Measurements from ENCODE around the gene COG3.
"Not testable (repeated sequence)": the region's sequence is repeated elsewhere in the genome, so short reads cannot be mapped to it uniquely, and the experiment has no call there.

The COG3 gene

GRCh38 chr13:45464687-45465453, at the start of gene COG3:
Gene COG3 (plus strand): TSS chr13:45464939. CDS start chr13:45465037, 98 bp downstream.
- peak; percentile 98 for DNase-seq

GRCh38 chr13:45415112-45415511, 49.6 kb upstream of the COG3 start:
- no peak for DNase-seq

- no peak for DNase-seq
Observed at GRCh38 chr13:45416516-45417128, 48.1 kb upstream of the COG3 start.

- peak; percentile 87 for DNase-seq
Observed at GRCh38 chr13:45417790-45418534, 46.8 kb upstream of the COG3 start, which contains the start of gene SLC25A30. Gene SLC25A30 (minus strand): TSS chr13:45418373. CDS start chr13:45411425, 6,948 bp downstream.

GRCh38 chr13:45419389-45419788, 45.4 kb upstream of the COG3 start:
- DNase-seq: not testable (repeated sequence)

- DNase-seq: no peak
Observed at GRCh38 chr13:45419945-45420344, 44.8 kb upstream of the COG3 start.

GRCh38 chr13:45422731-45423292, 41.9 kb upstream of the COG3 start:
- peak; percentile 18 for DNase-seq

GRCh38 chr13:45426056-45426841, 38.5 kb upstream of the COG3 start:
- DNase-seq: peak; percentile 24

- DNase-seq: no peak
Observed at GRCh38 chr13:45432737-45433380, 31.9 kb upstream of the COG3 start.

- DNase-seq: no peak
Observed at GRCh38 chr13:45433381-45433790, 31.4 kb upstream of the COG3 start.

GRCh38 chr13:45434556-45435371, 30.0 kb upstream of the COG3 start:
- no peak for DNase-seq

GRCh38 chr13:45436332-45436731, 28.4 kb upstream of the COG3 start:
- DNase-seq: no peak

- no peak for DNase-seq
Observed at GRCh38 chr13:45436953-45437352, 27.8 kb upstream of the COG3 start.

GRCh38 chr13:45437947-45438346, 26.8 kb upstream of the COG3 start:
- DNase-seq: no peak

- no peak for DNase-seq
Observed at GRCh38 chr13:45439008-45439407, 25.7 kb upstream of the COG3 start.

GRCh38 chr13:45439781-45440462, 24.8 kb upstream of the COG3 start:
- DNase-seq: no peak

- DNase-seq: peak; percentile 35
Observed at GRCh38 chr13:45441633-45442032, 23.1 kb upstream of the COG3 start.

- no peak for DNase-seq
Observed at GRCh38 chr13:45445053-45445452, 19.7 kb upstream of the COG3 start.

- no peak for DNase-seq
Observed at GRCh38 chr13:45446181-45446580, 18.6 kb upstream of the COG3 start.

GRCh38 chr13:45447050-45447661, 17.6 kb upstream of the COG3 start:
- no peak for DNase-seq

Measured in MV-4-11 (cell line).